Astrocyte (in vitro differentiated cells and primary cell): ENCODE measurements around the gene WBP1.

ENCODE experiments used
- CTCF ChIP-seq: IDR thresholded peaks from 2 replicates; pipeline ENCODE4 v1.5.1; 2011; ENCODE audit warnings: low read depth, mild to moderate bottlenecking, inconsistent platforms, low read length, moderate library complexity; ENCODE audit not compliant: insufficient read depth
- EZH2 ChIP-seq: IDR thresholded peaks from 2 replicates; pipeline ENCODE4 v1.6.1; 2012; ENCODE audit warnings: mild to moderate bottlenecking, low read length, inconsistent platforms; ENCODE audit not compliant: insufficient read depth

GRCh38 chr2:74413001-74413698 is 45.1 kb upstream of the WBP1 start:
- TF ChIP-seq EZH2: no peak
- TF ChIP-seq CTCF: no peak
